DMS114 treated with DMSO at 0.1 percent for 48 hours (cell line): Measurements from ENCODE around the gene RIMBP3C.
"Not testable (repeated sequence)": the region's sequence is repeated elsewhere in the genome, so short reads cannot be mapped to it uniquely, and the experiment has no call there.

Experiments used
- DNase-seq: peaks from one replicate; lab custom pipeline; 2025; ENCODE audit not compliant: unreplicated experiment; lab: John Stamatoyannopoulos, UW

RIMBP3C gene

GRCh38 chr22:21579474-21579851, 28.2 kb upstream of the RIMBP3C start:
- DNase-seq, result no peak

- DNase-seq, result no peak
Measured at GRCh38 chr22:21573750-21574494, 22.7 kb upstream of the RIMBP3C start.

- no peak for DNase-seq
Measured at GRCh38 chr22:21573293-21573734, 22.1 kb upstream of the RIMBP3C start.

GRCh38 chr22:21571679-21572078, 20.4 kb upstream of the RIMBP3C start:
- no peak for DNase-seq

- DNase-seq, result no peak
Measured at GRCh38 chr22:21570398-21570797, 19.1 kb upstream of the RIMBP3C start.

DNA sequence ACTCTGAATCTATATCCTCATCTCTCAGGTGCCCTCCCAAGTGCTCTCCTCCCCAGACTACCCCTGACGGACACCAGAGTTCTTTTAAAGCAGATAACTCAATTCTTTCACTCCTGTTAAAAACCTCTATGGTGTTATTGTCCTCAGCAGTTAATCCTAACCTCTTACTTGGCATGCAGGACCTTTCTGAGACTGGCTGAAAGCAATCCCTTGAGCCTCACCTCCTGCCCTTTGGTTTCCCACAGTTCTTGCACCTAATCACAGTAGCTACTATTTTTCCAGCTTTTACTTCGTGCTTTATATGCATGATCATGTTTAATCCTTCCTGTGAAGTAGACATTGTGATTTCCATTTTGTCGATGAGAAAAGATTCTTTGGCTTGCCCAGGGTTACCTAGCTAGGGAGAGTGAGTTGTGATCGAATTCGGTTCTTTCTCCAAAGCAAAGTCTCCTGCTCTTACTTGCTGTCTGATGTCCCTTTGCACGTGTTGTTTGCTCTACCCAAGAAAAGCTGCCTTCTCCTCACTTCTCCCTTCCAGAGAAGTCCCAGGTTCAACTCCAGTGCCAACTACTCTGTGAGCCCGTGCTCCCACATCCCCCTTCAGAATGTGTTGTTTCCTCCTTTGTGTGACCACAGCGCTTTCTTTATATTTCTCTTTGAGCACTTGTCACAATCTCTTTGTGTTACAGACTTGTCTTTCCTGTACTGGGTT, 18.4 kb upstream of the RIMBP3C start:
- no peak for DNase-seq

- not testable (repeated sequence) for DNase-seq
Measured at GRCh38 chr22:21569076-21569427, 17.8 kb upstream of the RIMBP3C start.

DNA sequence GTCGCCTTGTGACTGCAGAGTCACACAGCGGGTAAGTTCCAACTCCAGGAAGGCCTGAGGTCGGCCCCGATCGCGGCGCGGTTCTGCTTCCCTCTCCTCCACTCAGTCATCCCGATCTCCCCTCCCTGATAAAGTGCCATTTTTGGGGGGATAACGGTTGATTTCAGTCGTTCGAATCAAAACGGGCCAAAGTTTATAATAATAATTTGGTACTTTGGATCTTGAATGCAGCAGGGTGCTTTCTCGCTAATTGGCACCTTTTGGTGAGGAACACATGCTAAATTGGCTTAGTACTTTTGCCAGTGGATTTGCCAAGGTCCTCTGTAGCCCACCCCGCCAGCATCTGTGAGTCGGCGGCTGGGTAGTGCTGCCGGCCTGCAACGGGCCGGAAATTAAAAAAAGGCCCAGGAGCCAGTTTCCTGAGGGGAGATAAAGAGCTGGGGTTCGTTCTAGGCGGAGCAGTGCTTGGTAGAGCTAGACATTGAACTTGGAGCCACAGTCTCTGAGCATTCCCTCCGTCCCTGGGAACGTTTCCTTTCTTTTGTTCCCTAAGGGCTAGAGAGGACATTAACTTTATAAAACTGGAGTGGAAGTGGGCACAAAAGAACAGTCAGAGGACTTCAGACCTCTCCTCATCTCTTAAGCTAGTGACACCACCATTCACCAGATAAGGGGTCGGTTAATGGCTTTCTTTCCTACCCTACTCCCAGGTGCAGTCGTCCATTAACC, 17.2 kb upstream of the RIMBP3C start:
- DNase-seq, result no peak

DNA sequence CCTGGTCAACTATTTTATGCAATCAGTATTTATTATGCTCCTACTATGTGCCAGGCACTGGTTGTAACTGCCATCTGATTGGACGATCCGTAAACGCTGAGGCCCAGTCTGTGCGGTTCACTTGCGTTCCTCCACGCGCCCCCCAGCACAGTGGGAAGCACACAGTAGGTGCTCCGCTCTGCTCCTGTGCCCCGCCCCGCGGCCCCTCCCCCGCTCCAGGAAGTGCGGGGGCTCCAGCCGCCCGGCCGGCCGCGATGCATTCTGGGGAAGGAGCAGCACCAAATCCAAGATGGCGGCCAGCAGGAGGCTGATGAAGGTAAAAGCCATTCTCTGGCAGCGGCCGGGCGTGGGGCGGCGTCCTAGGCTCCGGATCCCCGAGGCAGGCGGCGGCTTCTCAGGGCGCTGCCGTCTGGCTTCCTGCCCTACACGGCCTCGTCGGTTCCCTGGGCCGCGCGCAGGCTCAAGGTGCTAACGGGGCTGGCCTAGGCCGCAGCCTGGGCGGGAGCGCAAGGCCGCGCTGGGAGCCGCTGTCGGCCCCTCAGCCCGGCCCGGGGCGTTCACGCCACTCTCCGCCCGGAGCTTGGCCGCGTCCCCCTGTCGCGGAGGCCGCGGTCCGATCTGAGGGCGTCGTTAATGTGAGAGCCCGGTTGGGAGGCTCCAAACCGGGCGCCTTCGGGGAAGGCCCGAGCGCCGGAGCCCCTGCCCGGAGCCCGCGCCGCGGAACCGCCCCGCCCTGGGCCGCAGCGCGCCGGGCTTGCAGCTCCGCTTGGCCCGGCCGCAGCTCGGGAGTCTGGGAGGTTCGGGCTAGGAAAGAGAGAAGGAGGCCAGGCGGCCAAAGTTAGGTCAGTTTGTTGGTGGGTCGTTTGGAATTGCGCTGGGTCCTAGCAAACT, 16.4 kb upstream of the RIMBP3C start, which contains the start of gene UBE2L3:
UBE2L3 (plus strand) TSS at position 259 of the 891 bp plus-strand sequence; CDS start at position 290, 31 bp downstream.
- peak; percentile 66 for DNase-seq

- DNase-seq, result no peak
Measured at GRCh38 chr22:21564411-21564810, 13.2 kb upstream of the RIMBP3C start.

DNA sequence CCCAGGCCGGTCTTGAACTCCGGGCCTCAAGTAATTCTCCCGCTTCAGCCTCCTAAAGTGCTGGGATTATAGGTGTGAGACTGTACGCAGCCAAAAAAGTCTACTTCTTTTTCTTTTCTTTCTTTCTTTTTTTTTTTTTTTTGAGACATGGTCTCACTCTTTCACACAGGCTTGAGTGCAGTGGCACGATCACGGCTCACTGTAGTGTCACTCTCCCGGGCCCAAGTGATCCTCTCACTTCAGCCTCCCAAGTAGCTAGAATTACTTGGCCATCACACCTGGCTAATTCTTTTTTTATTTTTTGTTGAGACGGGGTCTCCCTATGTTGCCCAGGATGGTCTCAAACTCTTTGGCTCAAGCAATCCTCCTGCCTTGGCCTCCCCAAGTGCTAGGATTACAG, 12.7 kb upstream of the RIMBP3C start:
- DNase-seq, result no peak

DNA sequence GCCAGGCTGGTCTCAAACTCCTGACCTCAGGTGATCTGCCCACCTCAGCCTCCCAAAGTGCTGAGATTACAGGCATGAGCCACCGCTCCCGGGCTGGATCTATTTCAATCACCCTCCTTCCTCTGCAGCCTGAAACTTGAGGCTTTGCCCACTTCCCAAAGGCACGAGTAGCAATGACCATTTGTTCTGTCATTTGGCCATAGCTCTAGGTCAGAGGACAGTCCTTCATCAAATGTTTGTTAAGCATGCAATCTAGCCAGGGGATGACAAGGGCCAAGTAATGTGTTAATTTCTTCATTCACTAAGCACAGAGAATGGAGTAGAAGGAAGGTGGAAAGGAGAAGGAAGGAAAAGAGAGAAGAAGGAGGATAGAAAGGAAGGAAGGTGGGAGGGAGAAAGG, 9.4 kb upstream of the RIMBP3C start:
- DNase-seq, result not testable (repeated sequence)

DNA sequence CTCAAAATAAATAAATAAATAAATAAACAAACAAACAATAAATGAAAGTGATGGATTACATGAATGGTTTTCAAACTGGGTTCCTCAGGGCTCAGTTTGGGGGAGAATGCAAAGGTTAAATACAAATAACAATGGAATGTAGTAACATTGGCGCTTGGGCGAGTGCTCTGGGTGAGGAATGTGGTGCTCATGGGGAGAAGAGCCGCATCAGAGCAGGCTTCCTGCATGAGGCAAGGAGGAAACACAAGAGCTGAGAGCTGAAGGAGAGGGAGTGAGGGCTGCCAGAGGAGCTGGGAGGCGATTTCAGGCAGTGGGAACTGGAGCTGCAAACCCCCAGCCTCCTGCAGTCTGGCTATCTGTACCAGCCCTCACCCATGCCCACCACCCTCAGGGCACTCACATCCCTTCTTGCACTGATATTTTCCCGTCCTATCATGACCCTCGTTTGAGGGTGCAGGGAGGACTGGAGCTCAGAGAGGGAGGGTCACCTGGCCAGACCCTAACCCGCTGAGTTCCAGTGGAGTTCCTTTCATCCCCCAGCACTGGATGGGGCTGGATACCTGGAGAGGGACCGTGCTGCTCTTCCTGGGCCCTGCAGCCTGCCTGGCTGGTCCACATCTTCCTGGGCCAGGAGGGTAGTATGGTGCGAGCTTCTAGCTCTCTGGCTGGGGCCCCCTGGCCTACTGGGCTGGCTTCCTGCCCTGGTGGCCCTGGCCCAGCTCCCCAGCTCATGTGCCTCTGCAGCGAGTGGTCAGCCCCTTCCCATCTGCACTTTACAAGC, 8.3 kb upstream of the RIMBP3C start:
- not testable (repeated sequence) for DNase-seq

GRCh38 chr22:21550678-21551047, 598 bp downstream of the RIMBP3C start:
- DNase-seq, result not testable (repeated sequence)

DNA sequence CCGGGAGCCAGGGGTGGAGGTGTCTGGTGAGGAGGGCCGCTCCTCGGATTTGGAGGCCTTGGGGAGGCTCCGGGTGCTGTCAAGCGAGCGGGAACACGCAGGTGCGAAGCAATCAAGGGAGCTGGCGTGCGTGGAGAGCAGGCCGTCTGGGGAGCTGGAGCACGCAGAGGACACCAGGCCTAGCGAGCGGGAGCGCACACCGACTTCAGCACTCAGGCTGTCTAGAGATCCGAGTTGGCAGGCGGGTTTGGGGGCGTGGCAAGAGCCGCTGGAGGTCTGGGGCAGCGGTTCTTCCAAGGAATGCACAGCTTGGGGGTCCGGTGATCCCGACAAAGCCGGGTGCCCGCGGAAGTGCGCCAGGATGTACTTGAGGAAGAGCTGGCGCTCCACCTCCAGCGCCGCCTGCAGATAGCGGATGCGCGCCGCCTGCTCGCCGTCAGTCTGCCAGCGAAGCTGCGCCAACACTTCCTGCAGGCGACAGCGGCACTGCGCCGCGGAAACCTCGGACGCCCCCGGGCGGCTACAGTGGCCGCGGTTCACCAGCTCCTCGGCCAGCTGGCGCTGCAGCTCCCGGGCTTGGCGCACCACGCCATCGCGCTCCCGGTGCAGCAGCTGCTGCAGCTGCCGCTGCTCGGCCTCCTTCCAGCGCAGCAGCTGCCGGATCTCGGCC, 1.1 kb downstream of the RIMBP3C start:
- not testable (repeated sequence) for DNase-seq

- not testable (repeated sequence) for DNase-seq
Measured at GRCh38 chr22:21549558-21549957, 1.7 kb downstream of the RIMBP3C start.

DNA sequence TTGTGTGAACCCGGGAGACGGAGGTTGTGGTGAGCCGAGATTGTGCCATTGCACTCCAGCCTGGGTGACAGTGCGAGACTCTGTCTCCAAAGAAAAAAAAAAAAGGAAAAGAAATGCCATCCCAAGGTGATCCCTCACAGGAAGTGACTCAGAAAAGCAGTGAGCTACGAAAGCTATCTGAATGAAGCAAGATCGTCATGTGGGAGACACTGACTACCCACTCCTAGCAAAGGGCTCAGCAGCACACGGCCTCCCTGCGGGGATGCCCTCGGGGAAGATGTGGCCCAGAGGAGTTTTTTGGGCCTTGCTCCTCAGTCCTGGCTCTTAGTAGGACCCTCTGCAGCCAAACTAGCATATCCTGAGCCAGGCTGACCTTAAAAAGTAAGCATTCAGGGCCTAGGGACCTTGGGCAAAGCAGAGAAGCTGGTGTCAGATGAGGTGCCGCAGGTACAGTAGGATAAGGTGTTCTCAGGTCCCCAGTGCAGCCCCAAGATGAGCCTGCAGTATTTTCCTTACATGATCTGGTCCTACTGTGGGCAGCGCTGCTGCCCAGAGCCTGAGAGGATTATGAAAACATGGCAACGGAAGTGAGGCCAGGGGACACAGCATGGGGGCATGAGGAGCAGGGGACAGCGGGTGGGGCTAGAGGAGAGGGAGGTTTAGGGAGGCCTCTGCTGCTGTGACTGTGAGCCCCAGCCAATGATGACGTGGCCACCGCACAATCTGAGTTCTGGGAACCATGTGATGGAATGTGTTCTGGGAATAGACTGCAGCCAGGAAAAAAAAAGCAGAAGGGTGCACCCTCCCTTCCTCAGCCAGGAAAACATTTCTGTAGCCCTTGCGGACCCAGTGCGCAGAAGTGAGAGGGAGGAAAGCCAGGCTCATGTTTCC, 6.6 kb downstream of the RIMBP3C start:
- not testable (repeated sequence) for DNase-seq

GRCh38 chr22:21539862-21540261, 11.4 kb downstream of the RIMBP3C start:
- not testable (repeated sequence) for DNase-seq
